Measurements from ENCODE around the gene ZMYND10. TPM values are rescaled to one million over a fixed set of nuclear protein-coding genes. Genes with fewer than 3 reads are reported as not detected.
A peak's percentile ranks its signal among the peaks of the same experiment; 100 is the strongest.

Gene ZMYND10
- total RNA-seq, 1 experiment from 2014 or later = 0.30 TPM

- peak; percentile 94 for DNase-seq (ENCODE audit: extremely low read depth, low read depth)
Observed at GRCh38 chr3:50292159-50293078, 53.1 kb downstream of the ZMYND10 start, which contains the start of gene IFRD2. Gene IFRD2, minus strand, starts transcription at chr3:50292429. Its CDS starts 155 bp downstream, at chr3:50292274.

Other genes starting within 250 kb of the ZMYND10 start
- gene SEMA3F, start 190.4 kb downstream of the ZMYND10 start, total RNA-seq (2014; rRNA removed; shearing (Covaris generic)) = 4.4 and 5.4 TPM in 2 replicates
- not detected in 2 replicates for gene GNAT1, start 154.1 kb downstream of the ZMYND10 start, total RNA-seq (2014; rRNA removed; shearing (Covaris generic))
- gene SLC38A3, start 140.5 kb downstream of the ZMYND10 start, total RNA-seq (2014; rRNA removed; shearing (Covaris generic)) = 0.09 and 0.27 TPM in 2 replicates
- gene GNAI2, start 109.5 kb downstream of the ZMYND10 start, total RNA-seq (2014; rRNA removed; shearing (Covaris generic)) = 45.5 and 50.1 TPM in 2 replicates
- 4.9 and 6.1 TPM in 2 replicates for gene SEMA3B, start 76.6 kb downstream of the ZMYND10 start, total RNA-seq (2014; rRNA removed; shearing (Covaris generic))
- gene LSMEM2, start 66.6 kb downstream of the ZMYND10 start, total RNA-seq (2014; rRNA removed; shearing (Covaris generic)) = not detected in 2 replicates
- gene IFRD2, start 53.3 kb downstream of the ZMYND10 start, total RNA-seq (2014; rRNA removed; shearing (Covaris generic)) = 116 TPM in 2 replicates
- 13.0 and 15.1 TPM in 2 replicates for gene HYAL3, start 46.3 kb downstream of the ZMYND10 start, total RNA-seq (2014; rRNA removed; shearing (Covaris generic))
- 7.2 and 7.6 TPM in 2 replicates for gene NAA80, start 46.3 kb downstream of the ZMYND10 start, total RNA-seq (2014; rRNA removed; shearing (Covaris generic))
- gene HYAL1, start 42.2 kb downstream of the ZMYND10 start, total RNA-seq (2014; rRNA removed; shearing (Covaris generic)) = 5.9 and 6.2 TPM in 2 replicates
- 19.9 and 28.5 TPM in 2 replicates for gene HYAL2, start 23.0 kb downstream of the ZMYND10 start, total RNA-seq (2014; rRNA removed; shearing (Covaris generic))
- 15.4 and 17.6 TPM in 2 replicates for gene TUSC2, start 17.5 kb downstream of the ZMYND10 start, total RNA-seq (2014; rRNA removed; shearing (Covaris generic))
- 8.9 and 9.4 TPM in 2 replicates for gene RASSF1, start 4.9 kb downstream of the ZMYND10 start, total RNA-seq (2014; rRNA removed; shearing (Covaris generic))
- 16.8 and 17.3 TPM in 2 replicates for gene NPRL2, start 5.0 kb upstream of the ZMYND10 start, total RNA-seq (2014; rRNA removed; shearing (Covaris generic))
- gene CYB561D2, start 5.1 kb upstream of the ZMYND10 start, total RNA-seq (2014; rRNA removed; shearing (Covaris generic)) = 8.3 and 8.9 TPM in 2 replicates
- 27.7 and 31.7 TPM in 2 replicates for gene TMEM115, start 13.8 kb upstream of the ZMYND10 start, total RNA-seq (2014; rRNA removed; shearing (Covaris generic))
- gene CACNA2D2, start 157.9 kb upstream of the ZMYND10 start, total RNA-seq (2014; rRNA removed; shearing (Covaris generic)) = 0.02 and 0.06 TPM in 2 replicates
- 3.2 and 3.5 TPM in 2 replicates for gene C3orf18, start 222.0 kb upstream of the ZMYND10 start, total RNA-seq (2014; rRNA removed; shearing (Covaris generic))
- gene HEMK1, start 223.8 kb upstream of the ZMYND10 start, total RNA-seq (2014; rRNA removed; shearing (Covaris generic)) = 7.0 and 12.0 TPM in 2 replicates

Data from NCI-H460 (cell line).